HEK293T (cell line): ENCODE data around the gene TRIM62.

ENCODE experiments used
- ARNT ChIP-seq: fragments of 450-650 bp; IDR thresholded peaks from 2 replicates; pipeline ENCODE4 v1.6.1; 2017; ENCODE audit warnings: mild to moderate bottlenecking
- BHLHE40 ChIP-seq: fragments of 450-650 bp; IDR thresholded peaks from 2 replicates; pipeline ENCODE4 v1.6.1; 2016; ENCODE audit warnings: mild to moderate bottlenecking, moderate library complexity, borderline replicate concordance
- FOXA1 ChIP-seq: fragments of 450-650 bp; IDR thresholded peaks from 2 replicates; pipeline ENCODE4 v1.6.1; 2016; ENCODE audit warnings: mild to moderate bottlenecking
- FOXK2 ChIP-seq: fragments of 450-650 bp; IDR thresholded peaks from 2 replicates; pipeline ENCODE4 v1.6.1; 2016; ENCODE audit warnings: mild to moderate bottlenecking
- FOXM1 ChIP-seq: fragments of 450-650 bp; IDR thresholded peaks from 2 replicates; pipeline ENCODE4 v1.6.1; 2017; ENCODE audit warnings: mild to moderate bottlenecking, borderline replicate concordance
- HDGF ChIP-seq: fragments of 450-650 bp; IDR thresholded peaks from 2 replicates; pipeline ENCODE4 v1.6.1; 2017; ENCODE audit warnings: antibody characterized with exemption, borderline replicate concordance
- NFRKB ChIP-seq: fragments of 450-650 bp; IDR thresholded peaks from 2 replicates; pipeline ENCODE4 v1.6.1; 2016; ENCODE audit warnings: mild to moderate bottlenecking, moderate library complexity
- PKNOX1 ChIP-seq: fragments of 450-650 bp; IDR thresholded peaks from 2 replicates; pipeline ENCODE4 v1.6.1; 2016
- SP1 ChIP-seq: fragments of 450-650 bp; IDR thresholded peaks from 2 replicates; pipeline ENCODE4 v1.6.1; 2017
- SUZ12 ChIP-seq: fragments of 450-650 bp; IDR thresholded peaks from 2 replicates; pipeline ENCODE4 v1.6.1; 2016; ENCODE audit warnings: mild to moderate bottlenecking
- TARDBP ChIP-seq: fragments of 450-650 bp; IDR thresholded peaks from 2 replicates; pipeline ENCODE4 v1.6.1; 2016

DNA sequence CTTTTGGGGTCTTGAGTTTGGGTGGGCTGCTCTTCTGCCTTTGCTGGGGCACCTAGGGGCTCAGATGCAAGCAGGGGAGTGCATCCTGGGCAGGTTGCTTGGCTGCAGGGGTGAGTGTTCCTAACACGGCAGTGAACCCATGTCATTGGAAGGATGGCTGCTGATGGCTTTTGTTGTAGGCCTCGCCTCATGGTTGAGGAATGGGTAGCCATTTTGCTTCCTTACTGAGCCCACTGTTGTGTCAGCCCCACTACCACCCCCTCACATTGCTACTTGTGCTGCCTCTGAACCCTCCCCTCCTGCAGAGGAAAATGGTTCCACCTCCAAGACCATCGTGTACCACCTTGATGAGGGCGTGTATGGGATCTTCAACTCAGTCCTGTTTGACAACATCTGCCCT is 84.1 kb downstream of the TRIM62 start:
- no peak for TF ChIP-seq HDGF
- TF ChIP-seq SUZ12, result no peak
- TF ChIP-seq ARNT, result no peak
- TF ChIP-seq FOXM1, result no peak
- no peak for TF ChIP-seq FOXK2
- no peak for TF ChIP-seq NFRKB
- TF ChIP-seq FOXA1, result no peak
- TF ChIP-seq PKNOX1, result no peak
- no peak for TF ChIP-seq TARDBP
- TF ChIP-seq SP1, result no peak
- TF ChIP-seq BHLHE40, result no peak
